Muscle of arm (tissue), 12 donors: Measurements from ENCODE around the gene SREBF1. TPM values are rescaled to one million over a fixed set of nuclear protein-coding genes. Genes with fewer than 3 reads are reported as not detected.

Experiments
- DNase-seq: peaks from one replicate; pipeline ENCODE4 v3.0.0-alpha.2; 2013
- polyA plus RNA-seq, 12 donors: library from polyadenylated mRNA; unstranded; fragments of 120-200 nt; gene quantifications; one replicate each; pipeline ENCODE4 v1.2.1, GENCODE V29; 2013; ENCODE audit not compliant: insufficient read length in 12 of 12

Gene SREBF1
- polyA plus RNA-seq, 12 donors, result 24.4 to 71.9 (median 29.6) TPM; not detected in 1

DNA sequence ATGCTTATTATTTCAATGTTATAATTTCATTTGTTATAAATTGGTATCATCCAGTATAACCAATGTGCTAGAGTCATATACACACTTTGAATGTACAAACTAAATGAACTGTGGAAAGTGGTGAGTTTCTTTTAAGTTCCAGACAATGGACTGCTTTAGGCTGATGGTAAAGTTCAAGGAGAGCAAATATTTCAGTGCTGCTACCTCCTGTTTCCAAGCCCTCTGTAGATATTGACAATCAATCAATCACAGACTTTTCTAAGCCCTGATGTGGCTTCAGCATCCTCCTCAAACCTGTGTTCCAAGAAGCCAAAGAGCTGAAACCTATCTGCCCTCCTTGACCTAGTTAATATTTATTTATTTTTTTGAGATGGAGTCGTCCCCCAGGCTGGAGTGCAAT is 28.2 kb upstream of the SREBF1 start:
- DNase-seq, result no peak

- DNase-seq, result no peak
Observed at GRCh38 chr17:17860766-17861107, 24.0 kb upstream of the SREBF1 start.

- no peak for DNase-seq
Observed at GRCh38 chr17:17859909-17860765, 23.4 kb upstream of the SREBF1 start.

DNA sequence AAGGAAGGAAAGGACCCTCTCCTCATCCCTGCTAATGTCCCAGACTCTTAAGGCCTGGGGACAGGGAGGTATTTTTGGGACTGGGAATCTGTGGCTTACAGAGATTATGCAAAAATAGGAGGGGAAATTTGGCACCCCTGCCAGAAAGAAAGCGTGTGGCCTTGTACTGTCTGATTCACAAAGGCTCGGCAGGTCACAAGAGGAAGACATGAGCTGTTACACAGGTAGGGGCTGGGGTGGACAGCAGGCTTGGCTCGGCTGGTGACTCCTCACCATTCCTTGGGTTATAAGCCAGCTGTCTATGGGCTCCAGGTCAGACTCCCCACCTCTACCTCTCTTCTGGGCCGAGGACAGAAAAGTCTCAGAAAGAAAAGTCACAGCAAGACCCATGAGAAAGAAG is 20.7 kb upstream of the SREBF1 start:
- DNase-seq, result no peak

DNA sequence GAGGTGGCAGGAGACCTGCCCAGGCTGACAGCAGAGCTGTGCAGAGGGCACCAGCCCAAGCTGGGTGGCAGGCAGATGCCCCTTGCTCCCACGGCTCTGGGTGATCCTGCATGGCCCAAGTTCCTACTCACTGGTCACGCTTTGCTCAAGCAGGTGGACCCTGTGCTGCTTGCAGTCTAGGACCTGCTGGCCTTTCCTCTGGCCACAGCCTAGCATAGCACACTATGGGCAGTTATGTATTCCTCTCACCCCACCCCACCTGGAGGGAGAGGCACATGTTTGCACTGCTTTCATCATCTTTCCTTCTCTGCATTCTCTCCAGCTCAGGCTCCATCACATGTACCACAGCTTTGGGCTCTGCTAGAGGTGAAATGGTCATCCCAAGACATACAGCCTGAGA is 19.6 kb upstream of the SREBF1 start:
- no peak for DNase-seq

GRCh38 chr17:17855976-17856375 is 19.2 kb upstream of the SREBF1 start:
- DNase-seq, result no peak

DNA sequence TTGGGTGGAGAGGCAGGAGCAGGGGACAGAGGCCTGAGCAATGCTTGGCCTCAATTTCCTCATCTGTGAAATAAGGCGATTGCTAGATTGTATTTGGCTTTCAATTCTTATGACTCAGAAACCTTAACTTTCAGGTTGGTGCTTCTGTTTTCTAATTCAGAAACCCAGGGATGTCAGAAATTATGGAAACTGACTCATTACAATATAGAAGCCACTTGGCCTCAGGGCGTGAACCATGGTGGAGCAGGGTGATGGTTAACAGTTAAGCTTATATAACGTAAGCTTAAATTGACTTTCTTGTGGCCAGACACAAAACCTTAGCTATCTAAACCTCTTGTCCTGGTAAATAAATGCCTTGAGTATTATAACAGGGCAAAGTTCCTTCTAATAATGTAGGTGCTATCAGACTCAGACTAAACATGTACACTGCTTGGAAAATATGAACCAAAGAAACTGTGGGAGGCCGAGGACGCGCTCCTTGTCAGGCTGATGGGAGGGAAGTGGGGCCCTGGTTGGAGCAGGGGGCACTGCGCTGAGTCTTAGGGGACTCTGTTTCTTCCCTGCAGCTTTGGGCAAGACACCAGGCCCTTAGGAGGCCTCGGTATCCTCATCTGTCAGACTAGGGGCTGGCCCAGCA is 17.1 kb upstream of the SREBF1 start:
- no peak for DNase-seq

GRCh38 chr17:17852930-17853329 is 16.1 kb upstream of the SREBF1 start:
- DNase-seq, result no peak

GRCh38 chr17:17851103-17852002 is 14.6 kb upstream of the SREBF1 start:
- no peak for DNase-seq

DNA sequence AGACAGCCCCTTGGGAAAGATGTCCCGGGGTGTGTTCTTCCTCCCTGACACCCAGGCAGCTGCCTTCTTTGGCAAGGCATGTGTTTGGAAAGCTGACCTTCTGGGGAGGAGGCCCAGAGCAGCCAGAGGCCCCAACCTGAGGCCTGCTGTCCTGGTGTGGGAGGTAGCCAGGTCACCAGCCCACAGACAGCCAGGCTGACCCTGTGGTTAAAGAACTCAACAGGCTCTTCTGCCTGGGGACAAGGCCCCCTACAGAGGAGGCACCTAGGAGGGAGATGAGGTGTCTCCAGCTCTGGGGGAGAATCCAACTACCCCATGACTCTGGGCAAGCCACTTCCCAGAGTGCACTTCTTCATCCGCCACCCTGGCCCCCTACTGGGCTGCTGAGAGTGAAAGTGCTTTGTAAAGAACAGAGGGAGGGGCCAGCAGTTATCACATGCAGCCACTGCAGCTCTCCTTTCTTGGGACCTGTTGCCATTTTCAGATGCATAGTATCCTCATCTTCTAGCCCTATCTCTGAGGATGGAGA is 13.1 kb upstream of the SREBF1 start:
- DNase-seq, result no peak

DNA sequence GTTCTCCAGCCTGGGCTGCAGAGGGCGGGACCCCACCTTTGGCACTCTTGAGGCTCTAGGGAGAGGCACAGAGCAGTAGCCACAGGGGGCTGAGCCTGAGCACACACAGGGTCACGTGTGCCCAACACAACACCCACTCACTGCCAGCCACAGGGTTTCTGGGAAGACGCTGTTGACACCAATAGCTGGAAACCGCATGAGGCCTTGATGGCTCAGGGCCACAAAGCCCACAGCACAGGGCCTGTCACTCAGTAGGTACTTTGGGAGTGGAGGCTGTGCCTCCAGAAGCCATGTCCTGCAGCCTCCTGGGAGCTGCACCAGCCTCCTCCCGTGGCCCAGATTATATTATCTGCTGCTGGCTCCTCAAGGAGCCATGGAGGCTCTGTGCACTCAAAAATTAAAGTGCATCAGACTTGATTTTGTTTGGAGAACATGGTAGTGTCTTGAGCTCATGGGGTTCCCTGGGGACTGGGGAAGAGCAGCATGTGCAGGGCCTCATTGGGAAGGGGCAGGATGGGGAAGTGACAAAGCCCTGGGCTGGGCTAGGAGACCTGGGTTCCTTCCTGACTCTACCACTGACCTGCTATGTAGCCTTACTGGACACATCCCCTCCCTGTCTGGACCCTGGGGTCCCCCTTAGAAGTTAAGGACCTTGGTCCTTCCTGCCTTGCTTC is 12.5 kb upstream of the SREBF1 start:
- no peak for DNase-seq

DNA sequence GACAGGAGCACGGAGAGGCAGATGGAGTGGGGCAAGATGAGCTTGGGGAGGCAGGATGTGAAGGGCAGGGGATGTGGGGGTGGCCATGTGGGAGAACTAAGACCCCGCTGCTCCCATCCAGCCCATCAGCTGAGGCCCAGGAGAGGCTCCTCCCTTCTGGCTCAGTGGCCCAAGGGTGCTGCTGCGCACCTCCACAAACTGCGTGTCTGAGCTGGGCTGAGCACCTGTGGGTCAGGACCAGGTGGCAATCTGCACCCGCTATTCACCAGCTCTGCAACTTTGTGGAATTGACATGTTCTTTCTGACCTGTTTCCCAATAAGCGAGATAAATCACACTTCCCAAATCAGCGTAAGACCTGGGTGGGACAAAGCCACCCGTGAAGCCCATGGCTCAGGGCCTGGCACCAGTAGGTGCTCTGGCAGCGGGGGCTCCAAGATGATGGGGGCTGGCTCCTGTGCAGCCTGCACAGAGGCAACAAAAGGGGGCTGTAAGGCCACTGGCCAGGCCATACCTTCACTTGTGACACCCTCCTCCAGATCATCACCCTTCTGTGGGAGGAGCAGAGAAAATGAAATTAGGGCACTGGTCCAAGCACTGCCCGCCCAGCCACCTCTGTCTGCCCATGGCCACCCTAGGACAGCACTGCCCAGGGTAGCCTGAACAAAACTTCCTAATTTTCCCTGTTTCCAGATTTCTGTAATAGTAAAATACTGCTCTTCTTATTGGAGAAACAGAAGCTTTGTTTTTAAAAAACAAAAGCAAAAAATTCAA is 11.7 kb upstream of the SREBF1 start:
- DNase-seq, result no peak

DNA sequence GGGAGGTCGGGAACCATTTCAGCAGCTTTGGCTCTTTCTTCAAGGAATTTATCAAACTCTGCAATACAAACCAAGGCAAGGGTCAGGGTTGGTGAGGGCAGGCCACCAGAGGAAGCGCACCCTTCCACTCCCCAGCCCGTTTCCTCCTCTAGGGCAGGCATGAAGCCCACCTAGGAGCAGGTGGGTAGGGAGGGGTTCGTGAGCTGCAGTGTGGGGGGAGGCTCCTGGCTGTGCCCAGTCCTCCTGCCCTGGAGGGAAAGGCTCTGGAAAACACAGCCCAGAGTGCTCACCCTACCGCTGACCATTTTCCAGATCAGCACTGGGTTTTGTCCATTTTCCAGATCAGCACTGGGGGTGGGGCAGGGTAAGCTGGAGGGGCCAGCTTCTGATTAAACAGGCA is 10.9 kb upstream of the SREBF1 start:
- no peak for DNase-seq

GRCh38 chr17:17847118-17847689 is 10.4 kb upstream of the SREBF1 start:
- DNase-seq, result no peak

DNA sequence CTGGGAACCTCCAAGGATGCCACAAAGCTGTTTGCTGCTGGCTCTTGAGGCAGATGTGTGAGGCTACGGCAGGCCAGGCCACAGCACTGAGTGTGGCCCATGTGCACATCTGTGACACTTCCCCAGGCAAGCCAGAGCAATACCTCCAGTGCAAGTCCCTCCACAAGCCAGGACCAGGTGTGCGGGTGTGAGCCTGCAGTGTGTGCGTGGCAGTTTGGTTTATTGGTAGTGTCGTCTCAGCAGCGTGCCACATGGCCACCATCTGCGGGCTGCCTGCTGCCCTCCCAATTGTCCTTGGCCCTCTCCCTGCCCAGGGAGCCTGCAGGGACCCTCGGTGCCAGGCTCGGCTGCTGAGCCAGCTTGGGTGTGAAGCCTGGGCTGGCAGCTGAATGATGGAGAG is 9.9 kb upstream of the SREBF1 start:
- DNase-seq, result no peak

GRCh38 chr17:17846003-17846402 is 9.2 kb upstream of the SREBF1 start:
- DNase-seq, result no peak

- no peak for DNase-seq
Observed at GRCh38 chr17:17845046-17845775, 8.4 kb upstream of the SREBF1 start.

GRCh38 chr17:17844500-17844899 is 7.7 kb upstream of the SREBF1 start:
- DNase-seq, result no peak

- DNase-seq, result no peak
Observed at GRCh38 chr17:17844079-17844478, 7.3 kb upstream of the SREBF1 start.

DNA sequence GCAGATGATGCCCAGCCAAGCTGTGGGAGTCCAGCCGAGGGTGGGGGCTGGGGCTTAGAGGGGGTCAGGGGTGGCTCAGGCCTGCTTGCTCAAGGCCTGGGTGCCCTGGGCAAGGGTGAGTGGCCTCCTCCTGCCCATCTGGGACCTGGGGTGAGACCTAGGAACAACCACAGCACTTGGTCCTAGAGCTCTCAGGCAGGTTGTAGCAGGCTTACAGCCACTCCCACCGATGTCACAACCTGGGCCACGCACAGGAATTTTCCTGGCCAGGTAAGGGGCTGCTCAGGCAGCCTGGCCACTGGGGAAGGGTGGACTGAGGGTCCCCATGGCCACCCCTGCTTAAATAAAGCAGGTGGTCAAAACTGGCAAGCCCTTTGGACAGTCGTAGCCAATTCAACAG is 6.3 kb upstream of the SREBF1 start:
- no peak for DNase-seq
